ENCODE results near the gene SNN. TPM values are rescaled to one million over a fixed set of nuclear protein-coding genes. Genes with fewer than 3 reads are reported as not detected.

The SNN gene
- total and polyA plus RNA-seq, 9 of the 15 experiments (the other 6 are each of a cell fraction or from before 2014, with no cell fraction given), result 0.07 to 2.9 (median 1.9) TPM

GRCh38 chr16:11705311-11706025 lies 37.2 kb downstream of the SNN start:
- H3K27me3 ChIP-seq (ENCODE audit: control insufficient read depth in 2 of 2, insufficient read depth in 2 of 2, low read length in 2 of 2), result no peaks in the 10 kb centered on the region
- ChIA-PET CTCF (ENCODE audit: low intra/inter-chr PET ratio) (interaction anchor here (0.5 kb wide), 1 partner anchor 21 kb away, joined by 4 read pairs; no protein-coding TSS in a partner anchor), POLR2A (interaction anchor here (1.0 to 2.0 kb wide), 4 partner anchors 9 to 36 kb away, joined by 3 to 7 read pairs (median 4); no protein-coding TSS in a partner anchor)
- WGBS (ENCODE audit: insufficient coverage, low coverage, missing lambda C conversion rate), result 30% methylated on average over 6 of the region's 6 CpGs
- no peak for FAIRE-seq
- H3K4me1 ChIP-seq (replicated peaks in 1 of 2; ENCODE audit: control insufficient read depth in 2 of 2, insufficient read depth in 2 of 2, low read length in 2 of 2), result peaks cover 5 to 12% of the 10 kb centered on the region in 2 experiments; a peak in 4 of 5 replicates
- no peak overlapping the region for H3K4me2 ChIP-seq (ENCODE audit: insufficient read depth, low read length)
- in situ Hi-C loops (cut with MboI), result no loop called here
- H4K20me1 ChIP-seq (replicated peaks; ENCODE audit: control insufficient read depth, insufficient read depth, low read length), result 0 out of 2 replicates have a peak, but pooled peaks cover 8% of the 10 kb centered on the region
- no peaks in the 10 kb centered on the region for H3K9me3 ChIP-seq (replicated peaks; ENCODE audit: control insufficient read depth, insufficient read depth, low read depth, low read length)
- peaks cover 3% of the 10 kb centered on the region for H3K9me1 ChIP-seq (ENCODE audit: control insufficient read depth, insufficient read depth, low read length)
- ATAC-seq, result peak; percentile 38; the same call in 1 of the 3 replicates
- H3K79me2 ChIP-seq (ENCODE audit: control insufficient read depth, insufficient read depth, low read length), result peaks cover 10% of the 10 kb centered on the region; the same call in 1 of the 3 replicates
- H3K27ac ChIP-seq (ENCODE audit: extremely low read depth, low read depth, low read length), result no peak overlapping the region
- peaks cover 50% of the 10 kb centered on the region; the same call in 2 of the 3 replicates for H3K36me3 ChIP-seq (ENCODE audit: control insufficient read depth, insufficient read depth, low read length)
- intact Hi-C loops (cut with micrococcal nuclease), result no loop called here
- H2AFZ ChIP-seq (ENCODE audit: low read depth, low read length), result no peak overlapping the region
- BruUV-seq (replicated peaks), result no TSS peak
- H3K9ac ChIP-seq (ENCODE audit: insufficient read depth in 1 of 2, low read depth in 2 of 2, low read length in 2 of 2), result no peak overlapping the region
- H3K4me3 ChIP-seq, result no peak overlapping the region
- peak in 2 of 4 experiments; percentile 16 to 22 for DNase-seq (ENCODE audit: extremely low read depth in 1 of 4, low spot score in 3 of 4)
- TF ChIP-seq UBTF (IDR thresholded peaks at IDR 0.05; ENCODE audit: borderline replicate concordance in 1 of 2, low read depth in 2 of 2, low read length in 2 of 2), result no peak
- 0 out of 2 replicates have a peak, but pooled peaks have one; percentile 16 for TF ChIP-seq FOSL1 (tag; conservative IDR thresholded peaks at IDR 0.05)
- TF ChIP-seq ZNF512 (tag; IDR thresholded peaks at IDR 0.05), result no peak
- no peak for TF ChIP-seq SOX6 (IDR thresholded peaks at IDR 0.05)
- peak; percentile 65 for TF ChIP-seq BHLHE40 (IDR thresholded peaks at IDR 0.05; ENCODE audit: low read length)
- no peak for TF ChIP-seq RBM14 (IDR thresholded peaks at IDR 0.05; ENCODE audit: borderline replicate concordance, insufficient read depth, low read depth, low read length)
- TF ChIP-seq POLR2H (tag; IDR thresholded peaks at IDR 0.05; ENCODE audit: low read depth), result no peak
- TF ChIP-seq NFE2 (IDR thresholded peaks at IDR 0.05; ENCODE audit: low read depth), result peak; percentile 36; the same call in 1 of the 2 replicates
- no peak for TF ChIP-seq RBM17 (IDR thresholded peaks at IDR 0.05; ENCODE audit: borderline replicate concordance, low read depth, low read length)
- no peak for TF ChIP-seq ZNF311 (CRISPR knock-in tag; IDR thresholded peaks at IDR 0.05)
- TF ChIP-seq ZBTB1 (CRISPR knock-in tag; IDR thresholded peaks at IDR 0.05; ENCODE audit: borderline replicate concordance, low read depth), result no peak
- no peak for TF ChIP-seq NR2C2 (CRISPR knock-in tag; IDR thresholded peaks at IDR 0.05)
- TF ChIP-seq NR2C2 (tag; IDR thresholded peaks at IDR 0.05), result no peak
- no peak for TF ChIP-seq ZNF347 (CRISPR knock-in tag; IDR thresholded peaks at IDR 0.05; ENCODE audit: low read depth)
- no peak for TF ChIP-seq DNMT1 (IDR thresholded peaks at IDR 0.05)
- no peak for TF ChIP-seq ZNF134 (CRISPR knock-in tag; conservative IDR thresholded peaks at IDR 0.05)
- TF ChIP-seq SMARCA4 (IDR thresholded peaks at IDR 0.05), result 0 out of 2 replicates have a peak, but pooled peaks have one; percentile 31
- no peak for TF ChIP-seq ZNF212 (CRISPR knock-in tag; IDR thresholded peaks at IDR 0.05)
- TF ChIP-seq NFE2L1 (tag; IDR thresholded peaks at IDR 0.05; ENCODE audit: borderline replicate concordance, low read depth), result no peak

All from K562 (cell line).